ENCODE results near the gene APOL3. TPM values are rescaled to one million over a fixed set of nuclear protein-coding genes. Genes with fewer than 3 reads are reported as not detected.
"Not testable (repeated sequence)": the region's sequence is repeated elsewhere in the genome, so short reads cannot be mapped to it uniquely, and the experiment has no call there.

APOL3 gene
- total RNA-seq, 2 experiments from 2014 or later, result 134 to 160 TPM

- CTCF ChIA-PET, result interaction anchor here (2.1 kb wide), 1 partner anchor 35 kb away, joined by 10 read pairs; no protein-coding TSS in a partner anchor
- Mint-ChIP-seq H3K36me3 (no peaks in the 10 kb centered on the region), H3K4me1 (no peaks in the 10 kb centered on the region), H3K9me3 (ENCODE audit: low read depth) (no peaks in the 10 kb centered on the region), H3K27ac (no peak overlapping the region), H3K27me3 (peaks cover 38% of the 10 kb centered on the region), H3K4me3 (no peak overlapping the region)
- DNase-seq (no peak), ATAC-seq (no peak)
Measured at GRCh38 chr22:36100134-36100824, 60.3 kb downstream of the APOL3 start.

GRCh38 chr22:36099561-36099960 is 61.0 kb downstream of the APOL3 start:
- not testable (repeated sequence) for ATAC-seq; H3K27ac Mint-ChIP-seq; H3K4me1 Mint-ChIP-seq; H3K9me3 Mint-ChIP-seq (ENCODE audit: low read depth); H3K4me3 Mint-ChIP-seq; H3K36me3 Mint-ChIP-seq; DNase-seq
- CTCF ChIA-PET, result interaction anchor here (2.1 kb wide), 1 partner anchor 34 kb away, joined by 10 read pairs; no protein-coding TSS in a partner anchor
- H3K27me3 Mint-ChIP-seq, result peaks cover 36% of the 10 kb centered on the region

GRCh38 chr22:36097880-36098279 is 62.7 kb downstream of the APOL3 start:
- ATAC-seq, result no peak
- no peaks in the 10 kb centered on the region for H3K36me3 Mint-ChIP-seq
- CTCF ChIA-PET, result interaction anchor here (0.7 kb wide), 1 partner anchor 302 kb away, joined by 3 read pairs; no protein-coding TSS in a partner anchor
- H3K4me3 Mint-ChIP-seq, result no peak overlapping the region
- H3K27me3 Mint-ChIP-seq, result peaks cover 27% of the 10 kb centered on the region
- DNase-seq, result no peak
- no peaks in the 10 kb centered on the region for H3K4me1 Mint-ChIP-seq
- H3K27ac Mint-ChIP-seq, result no peak overlapping the region
- H3K9me3 Mint-ChIP-seq (ENCODE audit: low read depth), result no peaks in the 10 kb centered on the region

GRCh38 chr22:36090772-36091171 is 69.8 kb downstream of the APOL3 start:
- H3K27ac Mint-ChIP-seq; H3K27me3 Mint-ChIP-seq; H3K36me3 Mint-ChIP-seq; DNase-seq; H3K4me1 Mint-ChIP-seq; H3K9me3 Mint-ChIP-seq (ENCODE audit: low read depth); ATAC-seq; H3K4me3 Mint-ChIP-seq; CTCF ChIA-PET: not testable (repeated sequence)

Other genes with a start within 250 kb of the APOL3 start
- gene RBFOX2, start 131.9 kb downstream of the APOL3 start, total RNA-seq, result 1 to 10 TPM in 1 of 2 experiments, under 1 TPM in 1; 0.99 to 1.9 TPM
- gene APOL4, start 41.1 kb upstream of the APOL3 start, total RNA-seq, result 10 to 100 TPM; 17.0 to 22.6 TPM
- 10 to 100 TPM; 82.6 to 86.4 TPM for gene APOL2, start 78.8 kb upstream of the APOL3 start, total RNA-seq
- gene APOL1, start 92.4 kb upstream of the APOL3 start, total RNA-seq, result 10 to 100 TPM; 55.6 to 61.6 TPM
- gene MYH9, start 227.2 kb upstream of the APOL3 start, total RNA-seq, result 100 to 1,000 TPM; 695 to 913 TPM

Data from activated CD8-positive, alpha-beta memory T cell treated with anti-CD3 and anti-CD28 coated beads, Interleukin-2, amount 10 ng/mL, durations not matched to agents 7 days and 5 days (primary cell).